ENCODE data around the gene MKI67. TPM values are rescaled to one million over a fixed set of nuclear protein-coding genes. Genes with fewer than 3 reads are reported as not detected.

MKI67 gene
- total and polyA plus RNA-seq, 9 of the 15 experiments (the other 6 are each of a cell fraction or from before 2014, with no cell fraction given), result 11.8 to 86.5 (median 36.0) TPM

- 2% methylated on average over 8 of the region's 8 CpGs for WGBS (ENCODE audit: insufficient coverage, low coverage, missing lambda C conversion rate)
- H3K9me1 ChIP-seq (ENCODE audit: control insufficient read depth, insufficient read depth, low read length), result no peaks in the 10 kb centered on the region
- intact Hi-C loops (cut with micrococcal nuclease), result no loop called here
- no peak overlapping the region for H2AFZ ChIP-seq (ENCODE audit: low read depth, low read length)
- no peak overlapping the region for H3K4me3 ChIP-seq
- no peaks in the 10 kb centered on the region for H3K36me3 ChIP-seq (ENCODE audit: control insufficient read depth, insufficient read depth, low read length)
- H3K27me3 ChIP-seq (ENCODE audit: control insufficient read depth in 2 of 2, insufficient read depth in 2 of 2, low read length in 2 of 2), result no peaks in the 10 kb centered on the region
- no peak for TF ChIP-seq HDAC1 (IDR thresholded peaks at IDR 0.05)
- no peak for TF ChIP-seq TAF9B (IDR thresholded peaks at IDR 0.05; ENCODE audit: partially characterized antibody)
- TF ChIP-seq NFXL1 (CRISPR knock-in tag; IDR thresholded peaks at IDR 0.05), result no peak
- TF ChIP-seq ZNF280A (IDR thresholded peaks at IDR 0.05; ENCODE audit: low read depth, partially characterized antibody), result no peak
- no peak for TF ChIP-seq CTCFL (IDR thresholded peaks at IDR 0.05; ENCODE audit: borderline replicate concordance, insufficient read depth, low read depth, low read length, poor library complexity, severe bottlenecking)
- no peak for TF ChIP-seq ETS2 (tag; IDR thresholded peaks at IDR 0.05; ENCODE audit: borderline replicate concordance, poor library complexity, severe bottlenecking)
- no peak for TF ChIP-seq HMBOX1 (IDR thresholded peaks at IDR 0.05)
- no peak for TF ChIP-seq RFX5 (IDR thresholded peaks at IDR 0.05; ENCODE audit: low read depth, low read length)
- no peak for TF ChIP-seq CBFA2T2 (conservative IDR thresholded peaks at IDR 0.05)
- no peak for TF ChIP-seq YY1 (IDR thresholded peaks at IDR 0.05; ENCODE audit: borderline replicate concordance in 1 of 3, control insufficient read depth in 1 of 3, extremely low read depth in 1 of 3, insufficient read depth in 3 of 3, insufficient read length in 1 of 3, insufficient replicate concordance in 2 of 3, low read depth in 1 of 3, low read length in 2 of 3)
- no peak for ATAC-seq
- H3K9me3 ChIP-seq (replicated peaks; ENCODE audit: control insufficient read depth, insufficient read depth, low read depth, low read length), result no peaks in the 10 kb centered on the region
- no peak for FAIRE-seq
- H4K20me1 ChIP-seq (replicated peaks; ENCODE audit: control insufficient read depth, insufficient read depth, low read length), result no peaks in the 10 kb centered on the region
- no peaks in the 10 kb centered on the region for H3K4me1 ChIP-seq (replicated peaks in 1 of 2; ENCODE audit: control insufficient read depth in 2 of 2, insufficient read depth in 2 of 2, low read length in 2 of 2)
- CTCF ChIA-PET (ENCODE audit: low intra/inter-chr PET ratio), result no interaction called here
- BruUV-seq (replicated peaks), result no TSS peak
- no peaks in the 10 kb centered on the region for H3K79me2 ChIP-seq (ENCODE audit: control insufficient read depth, insufficient read depth, low read length)
- H3K27ac ChIP-seq (ENCODE audit: extremely low read depth, low read depth, low read length), result no peak overlapping the region
- POLR2A ChIA-PET, result no interaction called here
- in situ Hi-C loops (cut with MboI), result no loop called here
- no peak for DNase-seq (ENCODE audit: extremely low read depth in 1 of 4, low spot score in 3 of 4)
- no peak overlapping the region for H3K9ac ChIP-seq (ENCODE audit: insufficient read depth in 1 of 2, low read depth in 2 of 2, low read length in 2 of 2)
- no peak overlapping the region for H3K4me2 ChIP-seq (ENCODE audit: insufficient read depth, low read length)
These were observed 43.7 kb upstream of the MKI67 start for GRCh38 chr10:128169811-128170379.

Measured in K562 (cell line).